Stimulated activated CD4-positive, alpha-beta T cell treated with anti-CD3 and anti-CD28 coated beads, Interleukin-4, amount 100 ng/mL, for 1 hour (primary cell): ENCODE measurements around the gene FBXW5.

Experiments
- DNase-seq: peaks from one replicate; pipeline ENCODE4 v3.0.0-alpha.2; 2020

Gene FBXW5

GRCh38 chr9:136902259-136902821 lies 42.2 kb downstream of the FBXW5 start:
- peak; percentile 84 for DNase-seq

- DNase-seq = peak; percentile 78
Observed at GRCh38 chr9:136901516-136902258, 42.9 kb downstream of the FBXW5 start.

GRCh38 chr9:136900988-136901515 lies 43.5 kb downstream of the FBXW5 start:
- no peak for DNase-seq

GRCh38 chr9:136900556-136900955 lies 44.0 kb downstream of the FBXW5 start:
- DNase-seq = no peak

GRCh38 chr9:136899196-136899595 lies 45.3 kb downstream of the FBXW5 start:
- no peak for DNase-seq

- no peak for DNase-seq
Observed at GRCh38 chr9:136898483-136899100, 45.9 kb downstream of the FBXW5 start.

- DNase-seq = no peak
Observed at GRCh38 chr9:136896027-136896426, 48.5 kb downstream of the FBXW5 start.

GRCh38 chr9:136890661-136891060 lies 53.9 kb downstream of the FBXW5 start:
- no peak for DNase-seq
